GM12801 (cell line): Measurements from ENCODE around the gene PFDN2.

Experiments
- TF ChIP-seq, protein P1 (sequence below): IDR thresholded peaks from one replicate; pipeline ENCODE4 v1.5.1; 2011; ENCODE audit warnings: control low read depth; ENCODE audit not compliant: insufficient read length; ENCODE audit errors: extremely low read depth

The PFDN2 gene, protein sequence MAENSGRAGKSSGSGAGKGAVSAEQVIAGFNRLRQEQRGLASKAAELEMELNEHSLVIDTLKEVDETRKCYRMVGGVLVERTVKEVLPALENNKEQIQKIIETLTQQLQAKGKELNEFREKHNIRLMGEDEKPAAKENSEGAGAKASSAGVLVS

GRCh38 chr1:161117759-161118581 lies at the start of gene PFDN2, which contains the start of gene NIT1:
TSS of gene PFDN2 (minus strand) at chr1:161118037. CDS start at chr1:161118026, 11 bp downstream.
TSS of gene NIT1 (plus strand) at chr1:161118105. CDS start at chr1:161118177, 72 bp downstream.
- TF ChIP-seq, protein P1, sequence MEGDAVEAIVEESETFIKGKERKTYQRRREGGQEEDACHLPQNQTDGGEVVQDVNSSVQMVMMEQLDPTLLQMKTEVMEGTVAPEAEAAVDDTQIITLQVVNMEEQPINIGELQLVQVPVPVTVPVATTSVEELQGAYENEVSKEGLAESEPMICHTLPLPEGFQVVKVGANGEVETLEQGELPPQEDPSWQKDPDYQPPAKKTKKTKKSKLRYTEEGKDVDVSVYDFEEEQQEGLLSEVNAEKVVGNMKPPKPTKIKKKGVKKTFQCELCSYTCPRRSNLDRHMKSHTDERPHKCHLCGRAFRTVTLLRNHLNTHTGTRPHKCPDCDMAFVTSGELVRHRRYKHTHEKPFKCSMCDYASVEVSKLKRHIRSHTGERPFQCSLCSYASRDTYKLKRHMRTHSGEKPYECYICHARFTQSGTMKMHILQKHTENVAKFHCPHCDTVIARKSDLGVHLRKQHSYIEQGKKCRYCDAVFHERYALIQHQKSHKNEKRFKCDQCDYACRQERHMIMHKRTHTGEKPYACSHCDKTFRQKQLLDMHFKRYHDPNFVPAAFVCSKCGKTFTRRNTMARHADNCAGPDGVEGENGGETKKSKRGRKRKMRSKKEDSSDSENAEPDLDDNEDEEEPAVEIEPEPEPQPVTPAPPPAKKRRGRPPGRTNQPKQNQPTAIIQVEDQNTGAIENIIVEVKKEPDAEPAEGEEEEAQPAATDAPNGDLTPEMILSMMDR = no peak

- TF ChIP-seq, protein P1 = no peak
These were observed 49.1 kb upstream of the PFDN2 start for GRCh38 chr1:161166669-161167548.

DNA sequence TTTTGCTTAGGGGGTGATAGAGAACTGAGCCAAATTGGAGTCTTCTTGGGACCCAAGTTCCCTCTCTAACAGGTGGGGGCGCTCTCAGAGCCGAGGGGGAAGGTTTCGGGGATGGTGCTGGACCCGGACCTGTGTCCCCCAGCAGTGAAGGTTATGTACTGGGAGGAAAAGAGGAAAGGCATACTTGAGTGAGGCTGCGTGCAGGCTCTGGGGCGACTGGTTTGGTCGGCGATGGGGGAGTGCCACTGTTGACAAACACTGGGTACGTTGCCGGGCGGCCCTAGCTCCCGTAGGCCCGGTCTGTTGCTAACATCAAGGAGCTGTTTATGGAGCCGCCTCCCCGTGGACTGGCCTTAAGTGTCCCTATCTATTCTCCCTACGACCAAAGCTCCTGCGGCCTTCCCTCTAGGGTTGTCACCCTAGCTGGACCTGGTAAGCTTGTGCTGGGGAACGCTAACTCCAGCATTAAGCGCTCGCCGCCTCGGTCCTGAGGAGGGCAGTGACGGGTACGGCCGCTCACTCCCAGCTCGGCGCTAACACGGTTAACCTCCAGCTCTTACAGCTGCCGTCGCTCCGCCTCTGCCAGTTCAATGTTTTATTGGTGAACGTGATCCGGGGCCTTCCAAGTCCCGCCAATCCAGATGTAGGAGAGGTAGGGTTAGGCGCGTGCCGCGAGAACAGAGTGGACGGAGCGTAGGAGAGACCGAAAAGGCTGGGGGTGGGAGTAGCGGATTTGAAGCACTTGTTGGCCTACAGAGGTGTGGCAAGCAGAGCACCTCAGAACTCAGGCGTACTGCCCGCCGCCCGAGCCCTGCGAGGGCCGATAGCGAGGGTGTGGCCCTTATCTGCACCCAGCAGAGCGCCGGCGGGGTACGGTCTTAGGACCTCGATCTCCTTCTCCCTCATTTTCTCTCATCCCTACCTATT lies 48.2 kb upstream of the PFDN2 start, which contains the start of gene PPOX:
Gene PPOX (plus strand): TSS at position 685 of the 927 bp plus-strand sequence. CDS start 422 bp downstream, outside the sequence.
- TF ChIP-seq, protein P1 = no peak

GRCh38 chr1:161164901-161165610 lies 47.2 kb upstream of the PFDN2 start:
- TF ChIP-seq, protein P1 = no peak

DNA sequence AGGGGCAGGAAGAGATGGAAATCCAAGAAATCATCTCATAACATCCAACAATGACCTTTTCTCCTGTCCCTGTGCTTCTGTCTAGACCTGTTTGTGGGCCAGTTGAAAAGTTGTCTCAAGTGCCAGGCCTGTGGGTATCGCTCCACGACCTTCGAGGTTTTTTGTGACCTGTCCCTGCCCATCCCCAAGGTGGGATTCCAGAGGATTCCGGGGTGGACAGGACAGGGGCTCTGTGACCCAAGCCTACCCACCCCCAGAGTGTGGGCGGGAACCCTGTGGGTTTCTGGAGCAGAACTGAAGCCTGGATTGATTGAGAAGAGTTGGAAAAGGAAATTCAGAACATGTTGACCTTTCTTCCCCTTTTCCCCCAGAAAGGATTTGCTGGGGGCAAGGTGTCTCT lies 46.0 kb upstream of the PFDN2 start:
- TF ChIP-seq, protein P1 = no peak

GRCh38 chr1:161162806-161163205 lies 45.0 kb upstream of the PFDN2 start:
- TF ChIP-seq, protein P1 = no peak
